ENCODE data around the gene IGHMBP2.
"Not testable (repeated sequence)": the region's sequence is repeated elsewhere in the genome, so short reads cannot be mapped to it uniquely, and the experiment has no call there.

The IGHMBP2 gene

GRCh38 chr11:68903288-68904247 is at the start of gene IGHMBP2, which contains the start of gene MRPL21:
Gene IGHMBP2 (plus strand): TSS chr11:68903891. CDS start chr11:68903953, 62 bp downstream.
Gene MRPL21 (minus strand): TSS chr11:68903832. CDS start chr11:68903810, 22 bp downstream.
- DNase-seq = peak; percentile 67 to 78 (median 74)

GRCh38 chr11:68854273-68854958 is 49.3 kb upstream of the IGHMBP2 start:
- no peak for DNase-seq

GRCh38 chr11:68855205-68855981 is 48.3 kb upstream of the IGHMBP2 start:
- no peak for DNase-seq

- not testable (repeated sequence) for DNase-seq
These were observed 47.2 kb upstream of the IGHMBP2 start for GRCh38 chr11:68856425-68857030.

GRCh38 chr11:68857037-68857586 is 46.6 kb upstream of the IGHMBP2 start:
- DNase-seq = no peak

GRCh38 chr11:68859123-68859522 is 44.6 kb upstream of the IGHMBP2 start:
- no peak for DNase-seq

- no peak for DNase-seq
These were observed 41.3 kb upstream of the IGHMBP2 start for GRCh38 chr11:68862421-68862820.

GRCh38 chr11:68863553-68864265 is 40.0 kb upstream of the IGHMBP2 start:
- no peak for DNase-seq

- no peak for DNase-seq
These were observed 38.5 kb upstream of the IGHMBP2 start for GRCh38 chr11:68865241-68865640.

GRCh38 chr11:68867066-68867465 is 36.6 kb upstream of the IGHMBP2 start:
- no peak for DNase-seq

- no peak for DNase-seq
These were observed 35.4 kb upstream of the IGHMBP2 start for GRCh38 chr11:68868221-68868835.

GRCh38 chr11:68870470-68870869 is 33.2 kb upstream of the IGHMBP2 start:
- DNase-seq = no peak

- no peak for DNase-seq
These were observed 31.3 kb upstream of the IGHMBP2 start for GRCh38 chr11:68872216-68873003.

GRCh38 chr11:68878022-68878421 is 25.7 kb upstream of the IGHMBP2 start:
- no peak for DNase-seq

GRCh38 chr11:68880851-68881250 is 22.8 kb upstream of the IGHMBP2 start:
- DNase-seq = no peak

GRCh38 chr11:68881320-68881719 is 22.4 kb upstream of the IGHMBP2 start:
- DNase-seq = no peak

GRCh38 chr11:68882391-68882790 is 21.3 kb upstream of the IGHMBP2 start:
- no peak for DNase-seq

GRCh38 chr11:68884827-68885226 is 18.9 kb upstream of the IGHMBP2 start:
- DNase-seq = not testable (repeated sequence)

- no peak for DNase-seq
These were observed 13.7 kb upstream of the IGHMBP2 start for GRCh38 chr11:68889948-68890446.
